Ectodermal cell (in vitro differentiated cells): Measurements from ENCODE around the gene TOGARAM1.

Source experiments
- H3K27ac ChIP-seq: 2 replicates; pipeline ENCODE4 v1.7.0; 2013; ENCODE audit warnings: mild to moderate bottlenecking, low read depth, low read length; ENCODE audit not compliant: insufficient read depth, poor library complexity, severe bottlenecking
- H3K27me3 ChIP-seq: 2 replicates; pipeline ENCODE4 v1.7.0; 2013; ENCODE audit warnings: mild to moderate bottlenecking, low read length; ENCODE audit not compliant: insufficient read depth, control insufficient read depth, poor library complexity, severe bottlenecking
- H3K36me3 ChIP-seq: one replicate; pipeline ENCODE4 v1.7.0; 2013; ENCODE audit warnings: low read length; ENCODE audit not compliant: control insufficient read depth, insufficient read depth
- H3K4me1 ChIP-seq: one replicate; pipeline ENCODE4 v1.7.0; 2013; ENCODE audit warnings: low read length; ENCODE audit not compliant: control insufficient read depth, insufficient read depth
- H3K4me3 ChIP-seq: 2 replicates; pipeline ENCODE4 v1.7.0; 2013; ENCODE audit warnings: low read depth, low read length, control low read depth; ENCODE audit not compliant: insufficient read depth
- H3K9me3 ChIP-seq: 2 replicates; pipeline ENCODE4 v1.7.0; 2013; ENCODE audit warnings: mild to moderate bottlenecking, low read length, moderate library complexity; ENCODE audit not compliant: control insufficient read depth
- WGBS, 2 experiments: methylation state at CpG; one replicate each; pipeline ENCODE4 v1.1.7; 2013; ENCODE audit warnings: missing lambda C conversion rate in 2 of 2; 5-methylcytosine and 5-hydroxymethylcytosine counted together

Gene TOGARAM1

DNA sequence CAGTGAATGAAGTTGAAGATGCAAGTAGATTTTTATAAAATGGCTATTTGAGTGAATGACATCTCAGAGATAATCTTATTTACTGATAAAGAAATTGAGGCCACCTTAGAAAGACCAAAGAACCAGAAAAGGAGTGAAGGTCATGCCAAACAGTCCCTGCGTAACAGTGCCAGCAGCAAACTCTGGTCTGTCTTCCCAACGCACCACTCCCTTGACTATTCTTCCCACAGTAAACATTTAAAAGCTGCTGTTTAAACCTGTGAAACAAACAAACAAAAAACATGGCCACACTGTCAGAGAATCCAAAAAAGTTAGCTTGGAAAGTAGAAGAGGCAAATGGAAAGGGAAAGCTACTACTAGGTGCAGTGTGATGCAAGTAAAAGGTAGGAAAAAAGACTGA lies 120.4 kb downstream of the TOGARAM1 start:
- WGBS, 2 experiments: 93 to 98% methylated on average over 2 of the region's 2 CpGs
- H3K27me3 ChIP-seq: no peaks in the 10 kb centered on the region
- no peaks in the 10 kb centered on the region for H3K36me3 ChIP-seq
- H3K4me1 ChIP-seq: no peaks in the 10 kb centered on the region
- H3K4me3 ChIP-seq: no peak overlapping the region
- H3K27ac ChIP-seq: no peak overlapping the region
- no peaks in the 10 kb centered on the region for H3K9me3 ChIP-seq

DNA sequence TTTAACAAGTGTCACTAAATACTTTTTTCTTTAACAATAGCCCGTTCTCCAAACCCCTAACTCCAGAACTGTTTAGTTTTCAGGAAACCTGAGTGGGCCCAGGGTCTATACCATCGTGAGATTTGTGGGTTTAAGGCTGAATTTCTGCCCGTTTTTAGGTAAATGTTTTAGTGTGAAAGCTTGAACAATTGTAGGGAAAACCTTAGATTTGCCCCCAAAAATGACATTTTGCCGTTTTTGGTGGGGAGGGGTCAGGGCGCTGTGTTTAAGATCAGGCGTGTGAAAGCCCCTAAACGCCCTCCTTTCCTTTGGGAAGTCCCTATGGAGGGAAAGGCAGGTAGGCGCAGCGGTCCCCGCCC lies 121.6 kb downstream of the TOGARAM1 start:
- Histone ChIP-seq H3K36me3 (no peaks in the 10 kb centered on the region), H3K27ac (no peak overlapping the region), H3K9me3 (no peaks in the 10 kb centered on the region), H3K4me3 (peak overlapping the region; percentile 66), H3K4me1 (no peaks in the 10 kb centered on the region), H3K27me3 (no peaks in the 10 kb centered on the region)
- WGBS, 2 experiments: 6 to 7% methylated on average over 10 of the region's 10 CpGs

DNA sequence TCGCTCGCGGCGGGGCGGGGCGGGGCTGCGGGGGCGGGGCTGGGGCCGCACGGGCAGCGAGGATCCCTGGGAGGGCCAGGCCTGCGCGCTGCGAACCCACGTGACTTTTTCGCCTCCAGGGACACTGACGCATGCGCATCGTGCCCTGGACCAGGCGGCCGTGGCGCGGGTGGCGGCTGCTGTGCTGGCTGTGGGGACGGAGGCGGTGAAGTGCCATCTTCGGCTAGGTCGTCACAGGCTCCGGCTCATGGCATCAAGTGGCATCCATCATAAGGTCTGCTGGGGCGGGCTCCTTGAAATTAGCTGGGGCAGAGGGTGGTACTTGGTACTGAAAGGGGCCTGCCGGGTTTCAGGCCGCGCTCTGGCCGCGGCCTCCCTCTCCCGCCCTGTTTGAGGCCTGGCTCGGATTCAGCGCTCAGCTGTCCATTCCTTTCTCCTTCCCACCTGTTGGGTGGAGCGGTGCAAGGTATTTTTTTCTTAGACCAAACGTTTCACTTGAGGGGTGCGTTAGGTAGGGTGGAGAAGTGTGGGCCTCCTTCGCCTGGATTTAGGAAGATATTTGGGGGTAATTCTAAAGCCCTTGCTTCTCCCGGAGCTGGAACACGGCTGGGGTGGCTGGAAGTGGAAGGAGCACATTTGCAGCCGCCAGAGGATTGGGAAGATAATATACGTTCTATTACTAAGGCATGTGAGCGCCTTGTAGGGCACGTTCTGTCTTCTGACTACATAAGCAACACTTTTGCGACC lies 122.2 kb downstream of the TOGARAM1 start, which contains the start of gene PRPF39:
TSS of gene PRPF39 (plus strand) at position 141 of the 747 bp plus-strand sequence. CDS start 11,124 bp downstream, outside the sequence.
- peak within 1 kb of the TSS; percentile 64 for H3K27ac ChIP-seq
- H3K4me1 ChIP-seq: no peaks in the 10 kb centered on the region
- H3K36me3 ChIP-seq: no peaks in the 10 kb centered on the region
- peak within 1 kb of the TSS; percentile 66 for H3K4me3 ChIP-seq
- WGBS, 2 experiments: 0% methylated on average over 48 to 49 of the region's 49 CpGs
- H3K27me3 ChIP-seq: no peaks in the 10 kb centered on the region
- H3K9me3 ChIP-seq: no peaks in the 10 kb centered on the region

GRCh38 chr14:45084946-45085346 lies 123.0 kb downstream of the TOGARAM1 start:
- H3K4me1 ChIP-seq: no peaks in the 10 kb centered on the region
- H3K27ac ChIP-seq: no peak overlapping the region
- no peaks in the 10 kb centered on the region for H3K36me3 ChIP-seq
- no peaks in the 10 kb centered on the region for H3K27me3 ChIP-seq
- peak overlapping the region; percentile 66 for H3K4me3 ChIP-seq
- H3K9me3 ChIP-seq: no peaks in the 10 kb centered on the region
- 9 to 18% methylated on average over 3 to 4 of the region's 4 CpGs for WGBS, 2 experiments

GRCh38 chr14:45089813-45090212 lies 127.8 kb downstream of the TOGARAM1 start:
- no peak overlapping the region for H3K4me3 ChIP-seq
- H3K27me3 ChIP-seq: no peaks in the 10 kb centered on the region
- 86% methylated on average over 1 of the region's 1 CpG; no CpG with 5 or more reads in 1 of the 2 experiments for WGBS, 2 experiments
- no peaks in the 10 kb centered on the region for H3K9me3 ChIP-seq
- no peaks in the 10 kb centered on the region for H3K4me1 ChIP-seq
- no peaks in the 10 kb centered on the region for H3K36me3 ChIP-seq
- no peak overlapping the region for H3K27ac ChIP-seq

GRCh38 chr14:45091710-45092109 lies 129.7 kb downstream of the TOGARAM1 start:
- no peaks in the 10 kb centered on the region for H3K4me1 ChIP-seq
- H3K27ac ChIP-seq: no peak overlapping the region
- H3K36me3 ChIP-seq: peaks cover 3% of the 10 kb centered on the region
- H3K9me3 ChIP-seq: no peaks in the 10 kb centered on the region
- H3K27me3 ChIP-seq: no peaks in the 10 kb centered on the region
- H3K4me3 ChIP-seq: no peak overlapping the region
- WGBS, 2 experiments: 96 to 100% methylated on average over 2 of the region's 2 CpGs

DNA sequence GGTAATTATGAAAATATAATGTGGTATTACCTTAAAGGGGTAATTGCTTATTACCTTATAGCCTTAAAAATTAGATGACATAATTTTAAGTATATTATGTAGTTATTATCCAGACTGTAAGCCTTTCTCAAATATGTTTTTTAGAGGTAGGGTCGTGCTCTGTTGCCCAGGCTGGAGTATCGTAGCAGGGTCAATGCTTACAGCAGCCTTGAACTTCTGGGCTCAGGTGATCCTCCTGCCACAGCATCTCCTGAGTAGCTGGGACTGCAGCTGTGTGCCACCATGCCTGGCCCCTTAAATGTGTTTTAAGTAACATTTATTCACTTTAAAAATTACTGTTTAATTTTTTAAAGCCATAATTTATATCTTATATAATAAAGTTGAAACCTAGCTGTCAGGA lies 132.3 kb downstream of the TOGARAM1 start:
- Histone ChIP-seq H3K4me1 (no peaks in the 10 kb centered on the region), H3K36me3 (peaks cover 18% of the 10 kb centered on the region), H3K27me3 (no peaks in the 10 kb centered on the region), H3K4me3 (no peak overlapping the region), H3K9me3 (no peaks in the 10 kb centered on the region), H3K27ac (no peak overlapping the region)
- 91 to 96% methylated on average over 2 of the region's 2 CpGs for WGBS, 2 experiments

- H3K9me3 ChIP-seq: no peaks in the 10 kb centered on the region
- no peaks in the 10 kb centered on the region for H3K4me1 ChIP-seq
- H3K27ac ChIP-seq: no peak overlapping the region
- no peaks in the 10 kb centered on the region for H3K27me3 ChIP-seq
- H3K4me3 ChIP-seq: no peak overlapping the region
- 94 to 96% methylated on average over 4 of the region's 4 CpGs for WGBS, 2 experiments
- H3K36me3 ChIP-seq: peaks cover 18% of the 10 kb centered on the region
Measured at GRCh38 chr14:45095143-45095542, 133.2 kb downstream of the TOGARAM1 start.

DNA sequence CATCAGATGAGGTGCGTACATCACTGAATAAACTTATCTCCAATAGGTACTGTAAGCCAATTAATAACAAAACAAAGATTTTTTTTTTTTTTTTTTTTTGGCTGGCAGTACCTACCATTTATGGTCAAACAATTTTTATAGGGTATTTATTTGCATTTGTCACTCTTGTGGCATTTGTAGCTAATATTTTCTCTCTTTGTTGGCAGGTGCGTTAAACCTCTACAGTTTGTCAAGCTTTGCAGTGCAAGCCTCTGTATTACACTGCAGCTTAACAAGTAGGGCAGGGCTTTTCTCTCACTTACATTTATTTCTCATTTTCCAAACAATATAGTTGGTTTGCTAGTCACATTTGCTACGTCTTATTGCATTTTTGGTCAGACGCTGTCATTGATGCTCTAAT lies 134.2 kb downstream of the TOGARAM1 start:
- Histone ChIP-seq H3K27me3 (no peaks in the 10 kb centered on the region), H3K4me1 (no peaks in the 10 kb centered on the region), H3K36me3 (peaks cover 18% of the 10 kb centered on the region), H3K27ac (no peak overlapping the region), H3K4me3 (no peak overlapping the region), H3K9me3 (no peaks in the 10 kb centered on the region)
- WGBS, 2 experiments: 96 to 97% methylated on average over 4 of the region's 4 CpGs

DNA sequence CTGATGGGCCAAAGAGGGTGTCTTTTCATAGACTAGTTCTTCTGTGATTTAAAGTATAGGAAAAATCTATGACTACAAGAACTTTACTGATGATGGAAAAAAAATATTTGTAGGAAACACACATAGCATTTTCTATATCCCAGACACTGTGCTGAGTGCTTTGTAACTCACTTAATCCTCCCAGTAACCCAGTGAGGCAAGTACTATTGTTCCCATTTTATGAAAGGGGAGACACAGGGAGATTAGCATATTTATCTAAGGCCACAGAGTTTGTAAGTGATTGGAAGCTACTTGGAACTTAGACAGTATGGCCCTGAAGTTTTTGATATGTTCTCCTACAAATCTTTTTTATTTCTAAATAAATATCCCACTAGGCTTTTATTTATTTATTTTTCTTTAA lies 141.8 kb downstream of the TOGARAM1 start:
- Histone ChIP-seq H3K4me1 (no peaks in the 10 kb centered on the region), H3K4me3 (no peak overlapping the region), H3K27ac (no peak overlapping the region), H3K36me3 (peaks cover 22% of the 10 kb centered on the region), H3K9me3 (no peaks in the 10 kb centered on the region), H3K27me3 (no peaks in the 10 kb centered on the region)
